Tibial nerve (tissue), 4 donors: ENCODE results near the gene EIF3L.

ENCODE experiments used
- CTCF ChIP-seq, 5 experiments: fragments of 200-600 bp in 3 of 5; fragments of 450-650 bp in 2 of 5; sonication (generic) in 3 of 5; IDR thresholded peaks; one replicate each; pipeline ENCODE4 v1.5.1; 2016 to 2019; ENCODE audit warnings: antibody characterized with exemption in 5 of 5, mild to moderate bottlenecking in 3 of 5, moderate library complexity in 2 of 5
- EP300 ChIP-seq, 2 donors: sonication (generic); formaldehyde crosslinking; IDR thresholded peaks; one replicate each; pipeline ENCODE4 v1.6.1; 2017; ENCODE audit warnings: antibody characterized with exemption in 2 of 2, mild to moderate bottlenecking in 1 of 2
- POLR2A ChIP-seq, 2 donors: fragments of 450-650 bp; IDR thresholded peaks; one replicate each; pipeline ENCODE4 v1.6.1; 2017; ENCODE audit warnings: antibody characterized with exemption in 2 of 2, mild to moderate bottlenecking in 2 of 2, moderate library complexity in 2 of 2

DNA sequence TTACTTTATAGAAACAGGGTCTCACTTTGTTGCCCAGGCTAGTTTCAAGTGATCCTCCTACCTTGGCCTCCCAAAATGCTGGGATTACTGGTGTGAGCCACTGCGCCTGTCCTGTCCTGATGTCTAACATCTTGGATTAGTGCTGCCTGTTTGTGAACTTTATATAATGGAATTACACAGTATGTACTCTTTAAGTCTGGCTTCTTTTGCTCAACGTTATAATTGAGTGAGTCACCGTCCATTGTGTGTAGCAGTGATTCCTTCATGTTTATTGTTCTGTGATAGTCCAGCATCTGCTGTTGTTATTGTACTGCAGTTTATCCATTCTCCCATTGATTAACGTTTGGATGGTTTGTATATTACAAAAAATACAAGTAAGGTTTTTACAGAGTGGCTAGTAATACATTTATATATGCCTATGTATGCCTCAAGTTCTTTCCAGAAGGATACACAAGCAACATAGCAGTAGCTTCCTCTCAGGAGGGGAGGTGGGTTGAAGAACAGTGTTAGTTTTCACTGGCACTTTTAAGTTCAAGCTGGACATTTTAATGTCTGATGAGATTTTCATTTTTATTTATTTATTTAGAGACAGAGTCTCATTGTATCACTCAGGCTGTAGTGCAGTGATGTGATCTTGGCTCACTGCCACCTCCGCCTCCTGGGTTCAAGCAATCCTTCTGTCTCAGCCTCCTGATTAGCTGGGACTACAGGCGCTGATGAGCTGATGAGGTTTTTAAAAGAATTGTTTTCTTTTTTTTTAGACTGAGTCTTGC is 31.6 kb downstream of the EIF3L start:
- TF ChIP-seq POLR2A (IDR thresholded peaks at IDR 0.05) (no peak), CTCF (IDR thresholded peaks at IDR 0.05) (no peak), EP300 (IDR thresholded peaks at IDR 0.05) (no peak)
